Esophagus muscularis mucosa (tissue), 4 donors: ENCODE measurements around the gene VSNL1. TPM values are rescaled to one million over a fixed set of nuclear protein-coding genes. Genes with fewer than 3 reads are reported as not detected.

Source experiments
- DNase-seq: peaks from one replicate; pipeline ENCODE4 v3.0.0-alpha.2; 2017; ENCODE audit errors: extremely low spot score
- H3K27ac ChIP-seq, 4 donors: fragments of 200-600 bp; sonication (generic); replicated peaks in 1 of 4; 1 replicate in 3 of 4; 2 replicates in 1 of 4; pipeline ENCODE4 v1.5.1; 2016 to 2019; ENCODE audit warnings: mild to moderate bottlenecking in 1 of 4
- H3K27me3 ChIP-seq, 4 donors: fragments of 200-600 bp; sonication (generic); one replicate each; pipeline versions ENCODE4 v1.5.1 to v1.6.0; 2016 to 2019
- H3K36me3 ChIP-seq, 4 donors: fragments of 200-600 bp; sonication (generic); one replicate each; pipeline ENCODE4 v1.5.1; 2016 to 2019
- H3K4me1 ChIP-seq, 4 donors: fragments of 200-600 bp; sonication (generic); one replicate each; pipeline ENCODE4 v1.5.1; 2016 to 2019
- H3K4me3 ChIP-seq, 4 donors: fragments of 200-600 bp; sonication (generic); 1 replicate in 2 of 4; 2 replicates in 2 of 4; pipeline ENCODE4 v1.5.1; 2016 to 2019; ENCODE audit warnings: mild to moderate bottlenecking in 4 of 4, moderate library complexity in 1 of 4
- H3K9me3 ChIP-seq, 4 donors: fragments of 200-600 bp; sonication (generic); 1 replicate in 3 of 4; 2 replicates in 1 of 4; pipeline ENCODE4 v1.5.1; 2016 to 2019
- EP300 ChIP-seq: sonication (generic); formaldehyde crosslinking; IDR thresholded peaks from one replicate; pipeline ENCODE4 v1.6.1; 2017; ENCODE audit warnings: antibody characterized with exemption
- POLR2A ChIP-seq: fragments of 450-650 bp; IDR thresholded peaks from one replicate; pipeline ENCODE4 v1.6.1; 2017; ENCODE audit warnings: antibody characterized with exemption, moderate library complexity, mild to moderate bottlenecking, low read depth
- POLR2AphosphoS5 ChIP-seq, 2 donors: sonication (generic); formaldehyde crosslinking; IDR thresholded peaks; one replicate each; pipeline ENCODE4 v1.6.1; 2017; ENCODE audit warnings: antibody characterized with exemption in 2 of 2
- WGBS: methylation state at CpG from one replicate; pipeline ENCODE4 v1.1.5; 2018; 5-methylcytosine and 5-hydroxymethylcytosine counted together
- intact Hi-C: fragments of 100-400 bp; cut with DNase I; formaldehyde crosslinking; loops from one replicate; pipeline ENCODE4 v1.15.1; 2023
- total RNA-seq, 4 donors: library from RNA; depleted of rRNA; stranded (reverse); fragments of >200 nt; gene quantifications; one replicate each; pipeline versions ENCODE4 v1.1.0 to v1.2.1, GENCODE V29; 2016
- TF ChIP-seq, protein P1 (sequence below), 3 experiments: fragments of 200-600 bp in 2 of 3; fragments of 450-650 bp in 1 of 3; sonication (generic) in 2 of 3; IDR thresholded peaks; one replicate each; pipeline ENCODE4 v1.5.1; 2017 to 2019; ENCODE audit warnings: antibody characterized with exemption in 3 of 3, mild to moderate bottlenecking in 2 of 3, moderate library complexity in 1 of 3

VSNL1 gene
- total RNA-seq, 4 donors from 2014 or later = 0.17 to 4.6 (median 2.1) TPM; not detected in 1

DNA sequence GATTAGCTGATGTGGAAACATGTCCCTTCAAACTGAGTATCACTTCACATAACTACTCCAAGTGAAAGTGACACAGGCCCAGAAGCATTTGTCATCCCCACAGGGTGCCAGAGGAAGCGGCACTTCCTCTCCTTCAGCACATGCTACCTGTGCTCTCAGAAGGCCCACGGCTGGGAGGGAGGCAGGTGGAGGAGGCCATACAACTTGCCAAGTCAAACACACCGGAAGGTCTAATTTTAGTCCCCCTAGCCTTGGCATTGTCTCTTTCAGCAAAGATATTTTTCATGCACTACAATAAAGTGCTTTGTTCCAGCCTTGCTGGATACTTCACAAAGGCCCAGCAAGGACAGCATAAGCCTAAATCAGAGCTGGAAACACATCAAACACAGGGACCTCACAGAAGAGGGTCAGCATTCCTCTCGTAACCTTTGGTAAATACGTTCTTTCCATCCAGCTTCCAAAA is 38.0 kb downstream of the VSNL1 start:
- H3K27me3 ChIP-seq = no peaks in the 10 kb centered on the region
- intact Hi-C loops = no loop called here
- no peak overlapping the region for H3K27ac ChIP-seq
- TF ChIP-seq EP300 (no peak), POLR2A (no peak), POLR2AphosphoS5 (IDR thresholded peaks at IDR 0.05) (no peak)
- 64% methylated on average over 4 of the region's 5 CpGs for WGBS
- H3K9me3 ChIP-seq = no peaks in the 10 kb centered on the region
- peaks cover 0 to 13% (median 9%) of the 10 kb centered on the region in 4 donors for H3K4me1 ChIP-seq
- no peak for DNase-seq
- no peak overlapping the region for H3K4me3 ChIP-seq
- no peaks in the 10 kb centered on the region for H3K36me3 ChIP-seq

DNA sequence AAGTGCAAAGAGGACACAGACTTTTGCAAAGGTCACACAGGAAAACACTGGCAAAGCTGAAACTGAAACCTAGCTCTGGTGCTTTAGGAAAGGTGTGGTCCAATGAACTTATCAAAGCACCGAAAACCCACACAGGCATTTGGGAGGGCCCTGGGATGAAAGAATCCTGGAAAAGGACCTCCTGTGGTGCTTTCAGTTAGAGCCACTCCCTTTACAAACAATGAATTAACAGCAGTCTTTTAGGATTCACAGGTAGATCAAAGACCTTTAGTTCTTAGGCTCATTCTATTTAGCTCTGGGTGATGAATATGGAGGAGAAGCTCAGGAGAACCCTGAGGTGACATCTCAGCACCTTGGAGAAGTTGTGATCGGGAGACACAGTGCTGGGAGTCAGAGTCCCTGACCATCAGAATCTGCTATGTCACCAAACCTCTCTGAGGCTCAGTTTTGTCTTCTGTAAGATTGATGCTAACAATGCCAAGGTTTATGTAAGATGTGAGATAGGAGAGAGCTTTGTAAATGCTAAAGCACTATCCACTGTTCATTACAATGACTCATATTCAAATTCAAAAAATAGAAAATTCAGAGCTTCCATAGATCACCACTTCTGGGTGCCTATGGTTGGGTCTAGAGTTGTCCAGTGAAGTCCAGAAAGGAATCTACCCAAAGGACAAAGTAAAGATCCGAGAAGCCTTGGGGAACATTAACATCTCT is 39.3 kb downstream of the VSNL1 start:
- Histone ChIP-seq H3K4me1 (peaks cover under 1 to 10% (median 8%) of the 10 kb centered on the region in 4 donors), H3K36me3 (no peaks in the 10 kb centered on the region), H3K9me3 (no peaks in the 10 kb centered on the region), H3K27ac (no peak overlapping the region), H3K4me3 (no peak overlapping the region), H3K27me3 (no peaks in the 10 kb centered on the region)
- intact Hi-C loops = no loop called here
- no peak for DNase-seq
- 90% methylated on average over 3 of the region's 3 CpGs for WGBS
- no peak for TF ChIP-seq EP300
- TF ChIP-seq, protein P1, sequence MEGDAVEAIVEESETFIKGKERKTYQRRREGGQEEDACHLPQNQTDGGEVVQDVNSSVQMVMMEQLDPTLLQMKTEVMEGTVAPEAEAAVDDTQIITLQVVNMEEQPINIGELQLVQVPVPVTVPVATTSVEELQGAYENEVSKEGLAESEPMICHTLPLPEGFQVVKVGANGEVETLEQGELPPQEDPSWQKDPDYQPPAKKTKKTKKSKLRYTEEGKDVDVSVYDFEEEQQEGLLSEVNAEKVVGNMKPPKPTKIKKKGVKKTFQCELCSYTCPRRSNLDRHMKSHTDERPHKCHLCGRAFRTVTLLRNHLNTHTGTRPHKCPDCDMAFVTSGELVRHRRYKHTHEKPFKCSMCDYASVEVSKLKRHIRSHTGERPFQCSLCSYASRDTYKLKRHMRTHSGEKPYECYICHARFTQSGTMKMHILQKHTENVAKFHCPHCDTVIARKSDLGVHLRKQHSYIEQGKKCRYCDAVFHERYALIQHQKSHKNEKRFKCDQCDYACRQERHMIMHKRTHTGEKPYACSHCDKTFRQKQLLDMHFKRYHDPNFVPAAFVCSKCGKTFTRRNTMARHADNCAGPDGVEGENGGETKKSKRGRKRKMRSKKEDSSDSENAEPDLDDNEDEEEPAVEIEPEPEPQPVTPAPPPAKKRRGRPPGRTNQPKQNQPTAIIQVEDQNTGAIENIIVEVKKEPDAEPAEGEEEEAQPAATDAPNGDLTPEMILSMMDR (IDR thresholded peaks at IDR 0.05) = no peak
- TF ChIP-seq POLR2AphosphoS5 (IDR thresholded peaks at IDR 0.05) = no peak
- no peak for TF ChIP-seq POLR2A

DNA sequence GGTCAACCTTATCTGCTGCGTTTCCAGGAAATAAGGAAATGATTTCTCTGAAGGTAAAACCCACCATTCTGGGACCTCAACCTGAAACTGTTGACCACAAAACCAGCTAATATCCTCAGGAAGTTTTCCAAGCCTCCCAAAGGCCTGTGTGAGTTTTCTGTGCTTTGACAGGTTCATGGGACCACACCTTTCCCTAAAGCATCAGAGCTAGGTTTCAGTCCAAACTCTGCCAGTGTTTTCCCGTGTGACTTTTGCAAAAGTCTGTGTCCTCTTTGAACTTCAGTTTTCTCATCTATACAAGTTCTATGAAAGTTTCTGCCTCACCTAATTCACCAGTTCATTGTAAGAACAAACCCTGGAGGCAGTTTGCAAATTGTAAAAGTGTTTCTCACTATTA is 39.8 kb downstream of the VSNL1 start:
- intact Hi-C loops = no loop called here
- TF ChIP-seq POLR2A (no peak), EP300 (no peak), POLR2AphosphoS5 (IDR thresholded peaks at IDR 0.05) (no peak)
- TF ChIP-seq, protein P1 (IDR thresholded peaks at IDR 0.05) = no peak
- H3K9me3 ChIP-seq = no peaks in the 10 kb centered on the region
- no peak for DNase-seq
- H3K36me3 ChIP-seq = no peaks in the 10 kb centered on the region
- H3K4me1 ChIP-seq = peaks cover 0 to 14% (median 8%) of the 10 kb centered on the region in 4 donors
- 82% methylated on average over 2 of the region's 2 CpGs for WGBS
- no peaks in the 10 kb centered on the region for H3K27me3 ChIP-seq
- H3K27ac ChIP-seq = no peak overlapping the region
- H3K4me3 ChIP-seq = no peak overlapping the region

DNA sequence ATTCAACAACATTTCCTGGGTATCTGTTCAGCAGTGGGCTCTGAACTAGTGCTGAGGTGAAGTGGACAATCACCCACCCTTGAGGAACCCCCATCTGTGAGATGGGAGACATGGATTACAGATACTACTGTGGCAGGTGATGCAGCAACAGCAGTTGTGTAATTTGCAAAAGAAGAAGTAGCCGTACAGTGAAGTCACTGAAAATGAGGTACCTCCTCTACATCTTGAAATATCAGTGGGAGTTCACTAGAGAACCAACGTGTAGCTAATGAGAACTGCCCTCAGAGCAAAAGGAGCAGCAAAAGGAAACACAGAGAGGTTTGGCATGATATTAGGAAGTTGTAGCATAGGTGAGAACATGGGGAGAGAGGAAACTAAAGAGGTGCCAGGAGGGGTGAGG is 41.3 kb downstream of the VSNL1 start:
- intact Hi-C loops = no loop called here

DNA sequence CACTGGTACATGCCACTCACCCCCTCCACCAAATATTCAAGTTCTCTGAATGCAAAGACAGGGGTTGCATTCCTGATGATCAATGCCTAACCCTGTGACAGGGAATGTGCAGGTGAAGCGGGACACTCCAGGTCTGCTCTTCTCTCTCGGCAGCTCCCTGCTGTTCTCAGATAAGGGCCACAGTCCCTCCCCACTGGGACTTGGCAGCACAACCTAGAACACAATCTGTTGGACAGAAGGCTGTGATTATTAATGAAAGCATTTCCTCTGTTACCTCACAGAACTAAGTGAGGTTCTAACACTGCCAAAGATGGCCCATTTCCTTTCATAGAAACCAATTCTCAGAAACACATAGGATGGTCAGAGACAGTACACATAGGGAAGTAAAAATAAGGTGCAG is 42.7 kb downstream of the VSNL1 start:
- no peaks in the 10 kb centered on the region for H3K27me3 ChIP-seq
- H3K4me3 ChIP-seq = no peak overlapping the region
- 82% methylated on average over 2 of the region's 2 CpGs for WGBS
- peaks cover 0 to 17% (median 8%) of the 10 kb centered on the region in 4 donors for H3K4me1 ChIP-seq
- H3K9me3 ChIP-seq = no peaks in the 10 kb centered on the region
- DNase-seq = no peak
- intact Hi-C loops = no loop called here
- no peak overlapping the region for H3K27ac ChIP-seq
- no peaks in the 10 kb centered on the region for H3K36me3 ChIP-seq
- TF ChIP-seq EP300 = no peak
- no peak for TF ChIP-seq POLR2A
- no peak for TF ChIP-seq POLR2AphosphoS5 (IDR thresholded peaks at IDR 0.05)

More for the DNA sequence above, 41.3 kb downstream of the VSNL1 start:
- TF ChIP-seq, protein P1 (IDR thresholded peaks at IDR 0.05) = no peak
- TF ChIP-seq POLR2AphosphoS5 (IDR thresholded peaks at IDR 0.05) (no peak), EP300 (no peak), POLR2A (no peak)
- Histone ChIP-seq H3K27ac (no peak overlapping the region), H3K36me3 (no peaks in the 10 kb centered on the region), H3K9me3 (no peaks in the 10 kb centered on the region), H3K4me1 (peaks cover 0 to 17% (median 8%) of the 10 kb centered on the region in 4 donors), H3K27me3 (no peaks in the 10 kb centered on the region), H3K4me3 (no peak overlapping the region)
- no peak for DNase-seq
- WGBS = 80% methylated on average over 2 of the region's 2 CpGs
